OCI-LY1 (cell line): ENCODE data around the gene TMTC3.

ENCODE experiments used
- H2AFZ ChIP-seq: fragments of 200-600 bp; sonication (generic), shearing (Covaris generic); 2 replicates; pipeline ENCODE4 v1.6.0; 2014; ENCODE audit warnings: antibody characterized with exemption, mild to moderate bottlenecking, low read length
- H3F3A ChIP-seq: fragments of 200-600 bp; sonication (generic), shearing (Covaris generic); 2 replicates; pipeline ENCODE4 v1.6.0; 2014; ENCODE audit warnings: mild to moderate bottlenecking, antibody characterized with exemption, low read length, moderate library complexity; ENCODE audit not compliant: insufficient read depth
- H3K27ac ChIP-seq: fragments of 200-600 bp; sonication (generic); 2 replicates; pipeline ENCODE4 v1.5.1; 2014; ENCODE audit warnings: low read length, mixed run types, mild to moderate bottlenecking, low read depth; ENCODE audit not compliant: poor library complexity, severe bottlenecking
- H3K27me3 ChIP-seq: fragments of 200-600 bp; sonication (generic); 2 replicates; pipeline ENCODE4 v1.6.0; 2014; ENCODE audit warnings: antibody characterized with exemption, mild to moderate bottlenecking, low read length, moderate library complexity; ENCODE audit not compliant: insufficient read depth
- H3K36me3 ChIP-seq: fragments of 200-600 bp; sonication (generic); 2 replicates; pipeline ENCODE4 v1.6.1; 2014; ENCODE audit warnings: mild to moderate bottlenecking, antibody characterized with exemption, low read length, moderate library complexity, mixed read lengths; ENCODE audit not compliant: insufficient read depth
- H3K4me1 ChIP-seq: fragments of 200-600 bp; sonication (generic); 2 replicates; pipeline ENCODE4 v1.5.1; 2014; ENCODE audit warnings: mild to moderate bottlenecking, low read length, moderate library complexity; ENCODE audit not compliant: insufficient read depth, severe bottlenecking
- H3K4me2 ChIP-seq: fragments of 200-600 bp; sonication (generic), shearing (Covaris generic); 2 replicates; pipeline ENCODE4 v1.6.1; 2014; ENCODE audit warnings: low read length
- H3K4me3 ChIP-seq: fragments of 200-600 bp; sonication (generic); 2 replicates; pipeline ENCODE4 v1.5.1; 2014; ENCODE audit warnings: low read length, low read depth, mild to moderate bottlenecking, mixed read lengths; ENCODE audit not compliant: poor library complexity, severe bottlenecking
- H3K79me2 ChIP-seq: fragments of 200-600 bp; shearing (Covaris generic); 2 replicates; pipeline ENCODE4 v1.6.1; 2016; ENCODE audit warnings: mixed run types, low read length, mixed read lengths; ENCODE audit not compliant: insufficient read depth
- H3K9ac ChIP-seq: fragments of 200-600 bp; sonication (generic), shearing (Covaris generic); 2 replicates; pipeline ENCODE4 v1.6.1; 2014; ENCODE audit warnings: mild to moderate bottlenecking, low read length, mixed read lengths
- H3K9me2 ChIP-seq: fragments of 200-600 bp; sonication (generic), shearing (Covaris generic); 2 replicates; pipeline ENCODE4 v1.6.1; 2014; ENCODE audit warnings: low read depth, mild to moderate bottlenecking, low read length, mixed read lengths
- H3K9me3 ChIP-seq: fragments of 200-600 bp; shearing (Covaris generic); 2 replicates; pipeline ENCODE4 v1.6.1; 2014; ENCODE audit warnings: low read length, mixed read lengths
- H4K20me1 ChIP-seq: fragments of 200-600 bp; sonication (generic), shearing (Covaris generic); 2 replicates; pipeline ENCODE4 v1.6.0; 2016; ENCODE audit warnings: mild to moderate bottlenecking, low read length; ENCODE audit not compliant: insufficient read depth
- EZH2 ChIP-seq: fragments of 200-600 bp; sonication (generic), shearing (Covaris generic); IDR thresholded peaks from 2 replicates; pipeline ENCODE4 v1.8.0; 2017; ENCODE audit warnings: borderline replicate concordance, mixed run types, mild to moderate bottlenecking, antibody characterized with exemption, low read length, moderate library complexity, mixed read lengths
- TF ChIP-seq, protein P1 (sequence below): fragments of 200-600 bp; sonication (generic), shearing (Covaris generic); IDR thresholded peaks from 2 replicates; pipeline ENCODE4 v1.5.1; 2017; ENCODE audit warnings: mild to moderate bottlenecking, antibody characterized with exemption, low read length, moderate library complexity, mixed read lengths

Gene TMTC3

DNA sequence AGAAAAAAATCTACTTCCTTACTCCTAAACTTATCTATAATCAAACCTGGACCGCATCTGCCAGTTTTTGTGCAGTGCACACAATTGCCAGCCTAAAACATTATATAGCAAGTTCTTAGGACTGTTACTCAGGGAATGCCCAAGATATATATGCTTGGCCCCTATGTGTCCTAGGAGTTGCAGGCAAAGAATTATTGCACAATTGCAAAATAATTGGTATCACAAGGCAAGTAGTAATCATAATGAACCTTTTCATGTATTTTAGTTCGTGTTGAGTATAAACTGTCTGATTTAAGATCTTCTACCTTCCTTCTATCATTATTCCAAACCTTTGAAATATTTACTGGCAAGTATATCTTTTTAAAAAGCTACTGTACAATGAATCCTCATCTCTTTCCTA is 45.5 kb downstream of the TMTC3 start:
- Histone ChIP-seq H3K4me3 (no peak overlapping the region), H3K79me2 (no peaks in the 10 kb centered on the region), H3K4me2 (no peak overlapping the region), H3K27ac (no peak overlapping the region), H3K9me3 (0 out of 2 replicates have a peak, but pooled peaks cover 3% of the 10 kb centered on the region), H3K4me1 (no peaks in the 10 kb centered on the region), H2AFZ (no peak overlapping the region), H3F3A (no peaks in the 10 kb centered on the region), H4K20me1 (no peaks in the 10 kb centered on the region), H3K36me3 (peaks cover 15% of the 10 kb centered on the region; the same call in 1 of the 2 replicates), H3K27me3 (no peaks in the 10 kb centered on the region), H3K9me2 (no peaks in the 10 kb centered on the region), H3K9ac (no peak overlapping the region)
- TF ChIP-seq EZH2: no peak
- TF ChIP-seq, protein P1, sequence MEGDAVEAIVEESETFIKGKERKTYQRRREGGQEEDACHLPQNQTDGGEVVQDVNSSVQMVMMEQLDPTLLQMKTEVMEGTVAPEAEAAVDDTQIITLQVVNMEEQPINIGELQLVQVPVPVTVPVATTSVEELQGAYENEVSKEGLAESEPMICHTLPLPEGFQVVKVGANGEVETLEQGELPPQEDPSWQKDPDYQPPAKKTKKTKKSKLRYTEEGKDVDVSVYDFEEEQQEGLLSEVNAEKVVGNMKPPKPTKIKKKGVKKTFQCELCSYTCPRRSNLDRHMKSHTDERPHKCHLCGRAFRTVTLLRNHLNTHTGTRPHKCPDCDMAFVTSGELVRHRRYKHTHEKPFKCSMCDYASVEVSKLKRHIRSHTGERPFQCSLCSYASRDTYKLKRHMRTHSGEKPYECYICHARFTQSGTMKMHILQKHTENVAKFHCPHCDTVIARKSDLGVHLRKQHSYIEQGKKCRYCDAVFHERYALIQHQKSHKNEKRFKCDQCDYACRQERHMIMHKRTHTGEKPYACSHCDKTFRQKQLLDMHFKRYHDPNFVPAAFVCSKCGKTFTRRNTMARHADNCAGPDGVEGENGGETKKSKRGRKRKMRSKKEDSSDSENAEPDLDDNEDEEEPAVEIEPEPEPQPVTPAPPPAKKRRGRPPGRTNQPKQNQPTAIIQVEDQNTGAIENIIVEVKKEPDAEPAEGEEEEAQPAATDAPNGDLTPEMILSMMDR: no peak

DNA sequence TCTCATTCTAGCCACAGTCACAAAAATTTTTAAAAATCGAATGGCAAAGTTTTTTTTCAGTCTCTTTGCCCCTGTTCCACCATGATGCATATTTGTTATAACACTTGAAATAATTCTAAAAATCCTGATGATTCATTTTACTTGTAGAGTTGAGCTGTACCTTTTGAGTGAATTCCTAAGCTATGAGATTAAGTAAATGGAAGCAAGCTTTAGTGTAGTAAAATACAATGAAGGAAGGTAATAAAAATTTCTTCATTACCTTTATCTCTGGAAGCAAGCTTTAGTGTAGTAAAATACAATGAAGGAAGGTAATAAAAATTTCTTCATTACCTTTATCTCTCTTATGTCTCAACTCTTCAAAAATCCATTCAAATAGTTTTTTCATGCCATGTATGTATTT is 46.1 kb downstream of the TMTC3 start:
- Histone ChIP-seq H3K4me3 (no peak overlapping the region), H3K27me3 (no peaks in the 10 kb centered on the region), H2AFZ (no peak overlapping the region), H3K9me2 (no peaks in the 10 kb centered on the region), H3K4me1 (no peaks in the 10 kb centered on the region), H3K79me2 (no peaks in the 10 kb centered on the region), H4K20me1 (no peaks in the 10 kb centered on the region), H3K9ac (no peak overlapping the region), H3K9me3 (0 out of 2 replicates have a peak, but pooled peaks cover 3% of the 10 kb centered on the region), H3F3A (no peaks in the 10 kb centered on the region), H3K36me3 (peaks cover 15% of the 10 kb centered on the region; the same call in 1 of the 2 replicates), H3K27ac (no peak overlapping the region), H3K4me2 (no peak overlapping the region)
- TF ChIP-seq, protein P1: no peak
- no peak for TF ChIP-seq EZH2

DNA sequence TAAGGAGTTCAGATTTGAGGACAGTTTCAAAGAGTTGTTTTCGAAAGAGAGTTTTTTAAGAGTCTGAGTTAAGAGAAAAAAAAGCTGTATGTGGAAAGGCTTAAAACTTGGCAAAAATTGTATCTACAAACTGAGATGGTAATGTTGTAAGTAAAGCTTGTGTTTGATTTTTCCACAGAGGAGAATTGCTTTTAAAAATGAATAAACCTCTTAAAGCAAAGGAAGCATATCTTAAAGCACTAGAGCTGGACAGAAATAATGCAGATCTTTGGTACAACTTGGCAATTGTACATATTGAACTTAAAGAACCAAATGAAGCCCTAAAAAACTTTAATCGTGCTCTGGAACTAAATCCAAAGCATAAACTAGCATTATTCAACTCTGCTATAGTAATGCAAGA is 50.3 kb downstream of the TMTC3 start:
- no peak overlapping the region for H3K4me3 ChIP-seq
- H3K79me2 ChIP-seq: no peaks in the 10 kb centered on the region
- TF ChIP-seq EZH2: no peak
- H3K4me2 ChIP-seq: no peak overlapping the region
- no peaks in the 10 kb centered on the region for H4K20me1 ChIP-seq
- no peaks in the 10 kb centered on the region for H3K4me1 ChIP-seq
- H3F3A ChIP-seq: no peaks in the 10 kb centered on the region
- H3K36me3 ChIP-seq: peaks cover 23% of the 10 kb centered on the region
- no peaks in the 10 kb centered on the region for H3K27me3 ChIP-seq
- H3K27ac ChIP-seq: no peak overlapping the region
- H2AFZ ChIP-seq: no peak overlapping the region
- H3K9me3 ChIP-seq: no peaks in the 10 kb centered on the region
- H3K9ac ChIP-seq: no peak overlapping the region
- H3K9me2 ChIP-seq: no peaks in the 10 kb centered on the region

DNA sequence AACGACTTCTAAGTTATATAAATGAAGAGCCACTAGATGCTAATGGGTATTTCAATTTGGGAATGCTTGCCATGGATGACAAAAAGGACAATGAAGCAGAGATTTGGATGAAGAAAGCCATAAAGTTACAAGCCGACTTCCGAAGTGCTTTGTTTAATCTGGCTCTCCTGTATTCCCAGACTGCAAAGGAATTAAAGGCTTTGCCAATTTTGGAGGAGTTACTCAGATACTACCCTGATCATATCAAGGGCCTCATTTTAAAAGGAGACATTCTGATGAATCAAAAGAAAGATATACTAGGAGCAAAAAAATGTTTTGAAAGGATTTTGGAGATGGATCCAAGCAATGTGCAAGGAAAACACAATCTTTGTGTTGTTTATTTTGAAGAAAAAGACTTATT is 52.8 kb downstream of the TMTC3 start:
- Histone ChIP-seq H3K36me3 (peaks cover 23% of the 10 kb centered on the region), H3K9me3 (no peaks in the 10 kb centered on the region)

More for the DNA sequence above, 52.8 kb downstream of the TMTC3 start:
- no peak overlapping the region for H3K4me3 ChIP-seq
- no peaks in the 10 kb centered on the region for H3F3A ChIP-seq
- H3K4me1 ChIP-seq: no peaks in the 10 kb centered on the region
- no peaks in the 10 kb centered on the region for H3K79me2 ChIP-seq
- H3K27ac ChIP-seq: no peak overlapping the region
- no peak overlapping the region for H3K4me2 ChIP-seq
- no peaks in the 10 kb centered on the region for H3K9me2 ChIP-seq
- TF ChIP-seq, protein P1: no peak
- TF ChIP-seq EZH2: no peak
- no peaks in the 10 kb centered on the region for H3K27me3 ChIP-seq
- no peak overlapping the region for H3K9ac ChIP-seq
- no peaks in the 10 kb centered on the region for H4K20me1 ChIP-seq
- H2AFZ ChIP-seq: no peak overlapping the region
